ENCODE measurements around the gene BRF1.

DNA sequence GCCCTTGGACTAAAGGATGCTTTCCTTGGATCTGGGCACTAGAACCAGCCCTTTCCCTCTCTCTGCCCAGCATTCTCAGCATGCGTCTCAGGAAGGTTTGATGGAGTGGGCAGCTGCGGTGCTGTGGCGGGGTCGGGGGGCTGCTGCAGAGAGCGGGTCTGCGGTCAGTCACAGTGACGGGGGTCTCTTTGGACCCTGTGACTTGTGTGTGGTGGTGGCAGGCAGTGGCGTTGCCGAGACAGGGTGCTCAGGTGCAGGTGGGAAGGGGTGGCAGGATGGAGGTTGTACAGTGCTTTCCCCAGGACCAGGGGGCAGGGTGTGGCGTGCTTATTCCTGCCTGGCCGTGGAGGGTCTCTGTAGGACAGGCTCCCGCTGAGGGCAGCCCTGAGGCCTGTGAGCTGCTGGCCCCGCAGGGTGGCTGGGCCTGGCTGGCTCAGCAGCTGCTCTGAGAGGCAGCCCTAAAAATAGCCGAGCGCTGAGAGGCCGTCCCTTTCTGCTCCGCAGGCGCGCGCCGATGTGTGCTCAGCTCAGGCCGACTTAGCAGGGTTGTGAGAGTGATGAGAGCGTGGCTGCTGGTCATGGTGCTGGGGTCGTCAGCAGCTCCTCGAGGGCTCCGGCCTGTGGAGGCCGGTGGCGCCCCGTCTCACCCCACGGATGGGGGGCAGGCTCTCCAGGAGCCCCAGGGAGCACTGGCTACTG lies 23.4 kb upstream of the BRF1 start:
- TF ChIP-seq, protein P1, sequence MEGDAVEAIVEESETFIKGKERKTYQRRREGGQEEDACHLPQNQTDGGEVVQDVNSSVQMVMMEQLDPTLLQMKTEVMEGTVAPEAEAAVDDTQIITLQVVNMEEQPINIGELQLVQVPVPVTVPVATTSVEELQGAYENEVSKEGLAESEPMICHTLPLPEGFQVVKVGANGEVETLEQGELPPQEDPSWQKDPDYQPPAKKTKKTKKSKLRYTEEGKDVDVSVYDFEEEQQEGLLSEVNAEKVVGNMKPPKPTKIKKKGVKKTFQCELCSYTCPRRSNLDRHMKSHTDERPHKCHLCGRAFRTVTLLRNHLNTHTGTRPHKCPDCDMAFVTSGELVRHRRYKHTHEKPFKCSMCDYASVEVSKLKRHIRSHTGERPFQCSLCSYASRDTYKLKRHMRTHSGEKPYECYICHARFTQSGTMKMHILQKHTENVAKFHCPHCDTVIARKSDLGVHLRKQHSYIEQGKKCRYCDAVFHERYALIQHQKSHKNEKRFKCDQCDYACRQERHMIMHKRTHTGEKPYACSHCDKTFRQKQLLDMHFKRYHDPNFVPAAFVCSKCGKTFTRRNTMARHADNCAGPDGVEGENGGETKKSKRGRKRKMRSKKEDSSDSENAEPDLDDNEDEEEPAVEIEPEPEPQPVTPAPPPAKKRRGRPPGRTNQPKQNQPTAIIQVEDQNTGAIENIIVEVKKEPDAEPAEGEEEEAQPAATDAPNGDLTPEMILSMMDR (IDR thresholded peaks at IDR 0.05), result no peak
- no peak for TF ChIP-seq POLR2A (IDR thresholded peaks at IDR 0.05)
